ENCODE results near the gene RGS10. TPM values are rescaled to one million over a fixed set of nuclear protein-coding genes. Genes with fewer than 3 reads are reported as not detected.

Gene RGS10
- total RNA-seq, 4 donors from 2014 or later: 21.4 to 97.6 (median 35.5) TPM

- intact Hi-C loops (cut with DNase I): no loop called here
- Histone ChIP-seq H3K4me1 (peaks cover 0 to 15% of the 10 kb centered on the region in 2 donors), H3K9me3 (no peaks in the 10 kb centered on the region), H3K36me3 (peaks cover 0 to 11% of the 10 kb centered on the region in 2 donors), H3K4me3 (replicated peaks in 1 of 3) (no peak overlapping the region), H3K27me3 (no peaks in the 10 kb centered on the region), H3K27ac (no peak overlapping the region)
- 88 to 89% methylated on average over 6 to 11 of the region's 11 CpGs for WGBS, 2 donors
- no peak for TF ChIP-seq POLR2A (IDR thresholded peaks at IDR 0.05)
- no peak for TF ChIP-seq CTCF (IDR thresholded peaks at IDR 0.05)
- no peak for DNase-seq
Measured at GRCh38 chr10:119453313-119453712, 89.2 kb downstream of the RGS10 start.

- TF ChIP-seq CTCF (IDR thresholded peaks at IDR 0.05) (no peak), POLR2A (IDR thresholded peaks at IDR 0.05) (no peak)
- Histone ChIP-seq H3K9me3 (no peaks in the 10 kb centered on the region), H3K4me3 (replicated peaks in 1 of 3) (no peak overlapping the region), H3K4me1 (peaks cover 0 to 15% of the 10 kb centered on the region in 2 donors), H3K27ac (no peak overlapping the region), H3K36me3 (peaks cover 0 to 13% of the 10 kb centered on the region in 2 donors), H3K27me3 (no peaks in the 10 kb centered on the region)
- intact Hi-C loops (cut with DNase I): no loop called here
- no peak for DNase-seq
- 93 to 95% methylated on average over 12 to 14 of the region's 14 CpGs for WGBS, 2 donors
Measured at GRCh38 chr10:119452396-119452795, 90.1 kb downstream of the RGS10 start.

- no peak for DNase-seq
- Histone ChIP-seq H3K4me1 (peaks cover 0 to 15% of the 10 kb centered on the region in 2 donors), H3K4me3 (replicated peaks in 1 of 3) (no peak overlapping the region), H3K9me3 (no peaks in the 10 kb centered on the region), H3K36me3 (peaks cover 0 to 13% of the 10 kb centered on the region in 2 donors), H3K27ac (no peak overlapping the region), H3K27me3 (no peaks in the 10 kb centered on the region)
- 95 to 96% methylated on average over 16 of the region's 16 CpGs for WGBS, 2 donors
- intact Hi-C loops (cut with DNase I): no loop called here
- TF ChIP-seq POLR2A (IDR thresholded peaks at IDR 0.05) (no peak), CTCF (IDR thresholded peaks at IDR 0.05) (no peak)
Measured at GRCh38 chr10:119451300-119451896, 91.1 kb downstream of the RGS10 start.

- TF ChIP-seq POLR2A (IDR thresholded peaks at IDR 0.05) (no peak), CTCF (IDR thresholded peaks at IDR 0.05) (no peak)
- H3K36me3 ChIP-seq: peaks cover 0 to 13% of the 10 kb centered on the region in 2 donors
- no peak overlapping the region for H3K27ac ChIP-seq
- H3K4me3 ChIP-seq (replicated peaks in 1 of 3): no peak overlapping the region
- intact Hi-C loops (cut with DNase I): no loop called here
- no peaks in the 10 kb centered on the region for H3K9me3 ChIP-seq
- DNase-seq: no peak
- H3K4me1 ChIP-seq: peaks cover 0 to 15% of the 10 kb centered on the region in 2 donors
- no peaks in the 10 kb centered on the region for H3K27me3 ChIP-seq
- WGBS, 2 donors: 67 to 89% methylated on average over 10 to 15 of the region's 16 CpGs
Measured at GRCh38 chr10:119450606-119451299, 91.8 kb downstream of the RGS10 start.

Other genes starting within 250 kb of the RGS10 start
- gene TIAL1, start 54.2 kb upstream of the RGS10 start, total RNA-seq: 100 to 1,000 TPM in 1 of 4 donors, 10 to 100 TPM in 3; 89.3 to 119 (median 95.5) TPM
- gene BAG3, start 108.7 kb upstream of the RGS10 start, total RNA-seq: 10 to 100 TPM; 26.6 to 46.6 (median 38.0) TPM
- gene INPP5F, start 183.3 kb upstream of the RGS10 start, total RNA-seq: 10 to 100 TPM; 12.6 to 14.9 (median 13.4) TPM